Esophagus muscularis mucosa (tissue), 4 donors: Measurements from ENCODE around the gene CD248. TPM values are rescaled to one million over a fixed set of nuclear protein-coding genes. Genes with fewer than 3 reads are reported as not detected.

Experiments
- DNase-seq: peaks from one replicate; pipeline ENCODE4 v3.0.0-alpha.2; 2017; ENCODE audit errors: extremely low spot score
- H3K27ac ChIP-seq, 4 donors: fragments of 200-600 bp; sonication (generic); replicated peaks in 1 of 4; 1 replicate in 3 of 4; 2 replicates in 1 of 4; pipeline ENCODE4 v1.5.1; 2016 to 2019; ENCODE audit warnings: mild to moderate bottlenecking in 1 of 4
- H3K27me3 ChIP-seq, 4 donors: fragments of 200-600 bp; sonication (generic); one replicate each; pipeline versions ENCODE4 v1.5.1 to v1.6.0; 2016 to 2019
- H3K36me3 ChIP-seq, 4 donors: fragments of 200-600 bp; sonication (generic); one replicate each; pipeline ENCODE4 v1.5.1; 2016 to 2019
- H3K4me1 ChIP-seq, 4 donors: fragments of 200-600 bp; sonication (generic); one replicate each; pipeline ENCODE4 v1.5.1; 2016 to 2019
- H3K4me3 ChIP-seq, 4 donors: fragments of 200-600 bp; sonication (generic); 1 replicate in 2 of 4; 2 replicates in 2 of 4; pipeline ENCODE4 v1.5.1; 2016 to 2019; ENCODE audit warnings: mild to moderate bottlenecking in 4 of 4, moderate library complexity in 1 of 4
- H3K9me3 ChIP-seq, 4 donors: fragments of 200-600 bp; sonication (generic); 1 replicate in 3 of 4; 2 replicates in 1 of 4; pipeline ENCODE4 v1.5.1; 2016 to 2019
- CTCF ChIP-seq, 3 experiments: fragments of 200-600 bp in 2 of 3; fragments of 450-650 bp in 1 of 3; sonication (generic) in 2 of 3; IDR thresholded peaks; one replicate each; pipeline ENCODE4 v1.5.1; 2017 to 2019; ENCODE audit warnings: antibody characterized with exemption in 3 of 3, mild to moderate bottlenecking in 2 of 3, moderate library complexity in 1 of 3
- EP300 ChIP-seq: sonication (generic); formaldehyde crosslinking; IDR thresholded peaks from one replicate; pipeline ENCODE4 v1.6.1; 2017; ENCODE audit warnings: antibody characterized with exemption
- POLR2A ChIP-seq: fragments of 450-650 bp; IDR thresholded peaks from one replicate; pipeline ENCODE4 v1.6.1; 2017; ENCODE audit warnings: antibody characterized with exemption, moderate library complexity, mild to moderate bottlenecking, low read depth
- POLR2AphosphoS5 ChIP-seq, 2 donors: sonication (generic); formaldehyde crosslinking; IDR thresholded peaks; one replicate each; pipeline ENCODE4 v1.6.1; 2017; ENCODE audit warnings: antibody characterized with exemption in 2 of 2
- WGBS: methylation state at CpG from one replicate; pipeline ENCODE4 v1.1.5; 2018; 5-methylcytosine and 5-hydroxymethylcytosine counted together
- intact Hi-C: fragments of 100-400 bp; cut with DNase I; formaldehyde crosslinking; loops from one replicate; pipeline ENCODE4 v1.15.1; 2023
- total RNA-seq, 4 donors: library from RNA; depleted of rRNA; stranded (reverse); fragments of >200 nt; gene quantifications; one replicate each; pipeline versions ENCODE4 v1.1.0 to v1.2.1, GENCODE V29; 2016

CD248 gene
- total RNA-seq, 4 donors from 2014 or later = 23.0 to 83.8 (median 33.0) TPM

- no peaks in the 10 kb centered on the region for H3K9me3 ChIP-seq
- DNase-seq = no peak
- WGBS = 92% methylated on average over 27 of the region's 28 CpGs
- H3K36me3 ChIP-seq = peaks cover 31 to 56% (median 55%) of the 10 kb centered on the region in 4 donors
- H3K4me1 ChIP-seq = peaks cover 29 to 46% (median 35%) of the 10 kb centered on the region in 4 donors
- no peaks in the 10 kb centered on the region for H3K27me3 ChIP-seq
- TF ChIP-seq POLR2AphosphoS5 (IDR thresholded peaks at IDR 0.05) = no peak
- TF ChIP-seq EP300 = no peak
- no peak for TF ChIP-seq POLR2A
- TF ChIP-seq CTCF (IDR thresholded peaks at IDR 0.05) = no peak
- no peak overlapping the region for H3K27ac ChIP-seq
- no peak overlapping the region for H3K4me3 ChIP-seq
- intact Hi-C loops = loop anchor here (10.0 kb wide), 1 partner anchor 514 kb away; the partner anchor contains the start of gene LRFN4
Measured at GRCh38 chr11:66340596-66341501, 24.0 kb upstream of the CD248 start.

GRCh38 chr11:66339686-66340483 lies 23.0 kb upstream of the CD248 start:
- intact Hi-C loops = loop anchor here (10.0 kb wide), 1 partner anchor 515 kb away; the partner anchor contains the start of gene LRFN4

GRCh38 chr11:66339162-66339675 lies 22.4 kb upstream of the CD248 start:
- no peak overlapping the region for H3K27ac ChIP-seq
- TF ChIP-seq EP300 (no peak), CTCF (IDR thresholded peaks at IDR 0.05) (no peak), POLR2A (no peak), POLR2AphosphoS5 (IDR thresholded peaks at IDR 0.05) (no peak)
- H3K4me1 ChIP-seq = peaks cover 31 to 48% (median 40%) of the 10 kb centered on the region in 4 donors
- no peaks in the 10 kb centered on the region for H3K9me3 ChIP-seq
- H3K4me3 ChIP-seq = no peak overlapping the region
- H3K36me3 ChIP-seq = peaks cover 31 to 61% (median 58%) of the 10 kb centered on the region in 4 donors
- WGBS = no CpG with 5 or more reads among the region's 6 CpGs
- no peaks in the 10 kb centered on the region for H3K27me3 ChIP-seq
- intact Hi-C loops = no loop called here
- no peak for DNase-seq

More at GRCh38 chr11:66339686-66340483, 23.0 kb upstream of the CD248 start:
- Histone ChIP-seq H3K4me3 (no peak overlapping the region), H3K9me3 (no peaks in the 10 kb centered on the region), H3K27ac (no peak overlapping the region), H3K27me3 (no peaks in the 10 kb centered on the region), H3K36me3 (peaks cover 31 to 56% (median 55%) of the 10 kb centered on the region in 4 donors), H3K4me1 (peaks cover 31 to 47% (median 36%) of the 10 kb centered on the region in 4 donors)
- TF ChIP-seq POLR2A = no peak
- no peak for DNase-seq
- 80% methylated on average over 13 of the region's 14 CpGs for WGBS

GRCh38 chr11:66338276-66339161 lies 21.7 kb upstream of the CD248 start:
- Histone ChIP-seq H3K36me3 (peaks cover 31 to 66% (median 64%) of the 10 kb centered on the region in 4 donors), H3K9me3 (no peaks in the 10 kb centered on the region), H3K27ac (no peak overlapping the region), H3K4me1 (peaks cover 24 to 41% (median 34%) of the 10 kb centered on the region in 4 donors), H3K27me3 (no peaks in the 10 kb centered on the region), H3K4me3 (no peak overlapping the region)
- 90% methylated on average over 5 of the region's 17 CpGs for WGBS
- TF ChIP-seq POLR2AphosphoS5 (IDR thresholded peaks at IDR 0.05) (no peak), EP300 (no peak), POLR2A (no peak), CTCF (IDR thresholded peaks at IDR 0.05) (no peak)
- intact Hi-C loops = no loop called here
- DNase-seq = no peak
